WTC11 (cell line): ENCODE measurements around the gene SPTLC2. TPM values are rescaled to one million over a fixed set of nuclear protein-coding genes. Genes with fewer than 3 reads are reported as not detected.

Experiments used
- ATAC-seq: fragments of 200-7000 bp; cut with Tn5 transposase; 2 replicates; pipeline ENCODE4 v1.10.0; 2021; ENCODE audit warnings: mild to moderate bottlenecking, moderate library complexity
- CTCF ChIA-PET: fragments of 300-600 bp; sonication (Branson Sonifier 250); formaldehyde crosslinking; loops from one replicate; lab custom pipeline; 2021; ENCODE audit warnings: antibody characterized with exemption; lab: Charles Lee
- POLR2A ChIA-PET: fragments of 350-600 bp; sonication (Branson Sonifier 250); formaldehyde crosslinking; loops from one replicate; lab custom pipeline; 2021; ENCODE audit warnings: antibody characterized with exemption; lab: Charles Lee
- DNase-seq: peaks from one replicate; pipeline ENCODE4 v3.0.0; 2021; ENCODE audit warnings: low spot score
- H3K27ac Mint-ChIP-seq: 2 replicates; pipeline ENCODE4 v1.8.0; 2021; ENCODE audit warnings: mixed read lengths
- H3K27me3 Mint-ChIP-seq: 2 replicates; pipeline ENCODE4 v1.8.0; 2021; ENCODE audit warnings: low read depth, mild to moderate bottlenecking, moderate library complexity, mixed read lengths
- H3K36me3 Mint-ChIP-seq: 2 replicates; pipeline ENCODE4 v1.8.0; 2021; ENCODE audit warnings: mixed read lengths
- H3K4me1 Mint-ChIP-seq: 2 replicates; pipeline ENCODE4 v1.8.0; 2022; ENCODE audit warnings: mixed read lengths
- H3K4me3 Mint-ChIP-seq: 2 replicates; pipeline ENCODE4 v1.8.0; 2021; ENCODE audit warnings: mild to moderate bottlenecking, moderate library complexity, mixed read lengths
- H3K9me3 Mint-ChIP-seq: 2 replicates; pipeline ENCODE4 v1.8.0; 2021; ENCODE audit warnings: mixed read lengths
- CREM ChIP-seq: sonication (generic); formaldehyde crosslinking; IDR thresholded peaks from 2 replicates; pipeline ENCODE4 v1.8.1; 2022; ENCODE audit warnings: mild to moderate bottlenecking, missing genetic modification reagents, moderate library complexity
- CTCF ChIP-seq: fragments of 200-600 bp; IDR thresholded peaks from 2 replicates; pipeline ENCODE4 v1.8.0; 2022; ENCODE audit warnings: antibody characterized with exemption
- ESRRA ChIP-seq: sonication (generic); formaldehyde crosslinking; IDR thresholded peaks from 2 replicates; pipeline ENCODE4 v1.8.1; 2022; ENCODE audit warnings: mild to moderate bottlenecking, missing genetic modification reagents, borderline replicate concordance
- FOXJ3 ChIP-seq: sonication (generic); formaldehyde crosslinking; IDR thresholded peaks from 2 replicates; pipeline ENCODE4 v1.9.0; 2021; ENCODE audit warnings: missing genetic modification reagents, mild to moderate bottlenecking, borderline replicate concordance
- GRHL2 ChIP-seq: fragments of 250-450 bp; sonication (Bioruptor Pico); IDR thresholded peaks from 2 replicates; pipeline ENCODE4 v1.8.0; 2022; ENCODE audit warnings: mild to moderate bottlenecking, moderate library complexity; ENCODE audit not compliant: insufficient replicate concordance, severe bottlenecking
- HMGA2 ChIP-seq: fragments of 250-450 bp; sonication (Bioruptor Pico); IDR thresholded peaks from 2 replicates; pipeline ENCODE4 v1.4.0; 2021; ENCODE audit warnings: mild to moderate bottlenecking, moderate library complexity
- JAZF1 ChIP-seq: fragments of 250-450 bp; sonication (Bioruptor Pico); IDR thresholded peaks from 2 replicates; pipeline ENCODE4 v1.9.0; 2021; ENCODE audit warnings: moderate library complexity, mild to moderate bottlenecking, inconsistent platforms
- JUN ChIP-seq: sonication (generic); formaldehyde crosslinking; IDR thresholded peaks from 2 replicates; pipeline ENCODE4 v1.8.0; 2023; ENCODE audit warnings: mild to moderate bottlenecking, missing genetic modification reagents
- KAT7 ChIP-seq: sonication (generic); formaldehyde crosslinking; IDR thresholded peaks from 2 replicates; pipeline ENCODE4 v1.8.1; 2023; ENCODE audit warnings: missing genetic modification reagents, mild to moderate bottlenecking, borderline replicate concordance
- MLX ChIP-seq: sonication (generic); formaldehyde crosslinking; IDR thresholded peaks from 2 replicates; pipeline ENCODE4 v1.8.1; 2023; ENCODE audit warnings: mild to moderate bottlenecking, missing genetic modification reagents, moderate library complexity
- NFATC4 ChIP-seq: fragments of 250-450 bp; sonication (Bioruptor Pico); IDR thresholded peaks from 2 replicates; pipeline ENCODE4 v1.9.0; 2021; ENCODE audit warnings: mild to moderate bottlenecking
- STAT6 ChIP-seq: sonication (generic); formaldehyde crosslinking; conservative IDR thresholded peaks from 2 replicates; pipeline ENCODE4 v1.8.1; 2023; ENCODE audit warnings: mild to moderate bottlenecking, low read depth, missing genetic modification reagents, moderate library complexity
- TCF7 ChIP-seq: sonication (generic); formaldehyde crosslinking; IDR thresholded peaks from 2 replicates; pipeline ENCODE4 v1.8.0; 2022; ENCODE audit warnings: mild to moderate bottlenecking, low read depth, missing genetic modification reagents, moderate library complexity
- ZNF263 ChIP-seq: sonication (generic); formaldehyde crosslinking; IDR thresholded peaks from 2 replicates; pipeline ENCODE4 v1.8.1; 2022; ENCODE audit warnings: low read depth, mild to moderate bottlenecking, moderate library complexity, missing genetic modification reagents
- ZNF396 ChIP-seq: fragments of 250-450 bp; sonication (Bioruptor Pico); IDR thresholded peaks from 2 replicates; pipeline ENCODE4 v1.8.0; 2021; ENCODE audit warnings: mild to moderate bottlenecking, moderate library complexity, borderline replicate concordance
- ZNF512 ChIP-seq: sonication (generic); formaldehyde crosslinking; IDR thresholded peaks from 2 replicates; pipeline ENCODE4 v1.8.1; 2022; ENCODE audit warnings: missing genetic modification reagents, borderline replicate concordance
- total RNA-seq: library from RNA; stranded (reverse); gene quantifications from 3 replicates; pipeline ENCODE4 v1.2.3, GENCODE V29; 2021
- TF ChIP-seq, protein P1 (sequence below): fragments of 250-450 bp; sonication (Bioruptor Pico); IDR thresholded peaks from 2 replicates; pipeline ENCODE4 v1.9.0; 2021; ENCODE audit warnings: mild to moderate bottlenecking, borderline replicate concordance
- TF ChIP-seq, protein P2 (sequence below): sonication (generic); formaldehyde crosslinking; IDR thresholded peaks from 2 replicates; pipeline ENCODE4 v1.8.0; 2022; ENCODE audit warnings: mild to moderate bottlenecking, missing genetic modification reagents
- TF ChIP-seq, protein P3 (sequence below): sonication (generic); formaldehyde crosslinking; IDR thresholded peaks from 2 replicates; pipeline ENCODE4 v1.8.1; 2023; ENCODE audit warnings: mild to moderate bottlenecking, missing genetic modification reagents, borderline replicate concordance

The SPTLC2 gene
- total RNA-seq, 1 experiment from 2014 or later: 40.1 TPM

DNA sequence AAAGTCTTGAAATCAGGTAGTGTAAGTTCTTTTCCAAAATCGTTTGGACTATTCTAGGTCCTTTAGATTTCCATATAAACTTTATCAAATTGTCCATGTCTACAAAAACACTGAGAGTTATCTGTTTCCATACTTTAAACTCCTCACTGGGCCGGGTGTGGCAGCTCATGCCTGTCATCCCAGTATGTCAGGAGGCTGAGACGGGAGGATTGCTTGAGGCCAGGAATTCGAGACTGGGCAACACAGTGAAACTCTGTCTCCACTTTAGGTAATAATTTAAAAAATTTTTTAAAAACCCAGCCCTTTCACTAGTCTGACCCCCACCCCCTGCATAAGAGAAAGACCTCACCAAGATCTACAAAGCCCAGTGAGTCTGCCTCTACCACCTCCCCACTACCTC is 111.4 kb downstream of the SPTLC2 start:
- ATAC-seq (no peak), DNase-seq (no peak)
- Mint-ChIP-seq H3K4me1 (no peaks in the 10 kb centered on the region), H3K36me3 (peaks cover 6% of the 10 kb centered on the region; the same call in 1 of the 2 replicates), H3K27ac (no peak overlapping the region), H3K4me3 (no peak overlapping the region), H3K9me3 (peaks cover 13% of the 10 kb centered on the region), H3K27me3 (peaks cover 15% of the 10 kb centered on the region)
- TF ChIP-seq, protein P1, sequence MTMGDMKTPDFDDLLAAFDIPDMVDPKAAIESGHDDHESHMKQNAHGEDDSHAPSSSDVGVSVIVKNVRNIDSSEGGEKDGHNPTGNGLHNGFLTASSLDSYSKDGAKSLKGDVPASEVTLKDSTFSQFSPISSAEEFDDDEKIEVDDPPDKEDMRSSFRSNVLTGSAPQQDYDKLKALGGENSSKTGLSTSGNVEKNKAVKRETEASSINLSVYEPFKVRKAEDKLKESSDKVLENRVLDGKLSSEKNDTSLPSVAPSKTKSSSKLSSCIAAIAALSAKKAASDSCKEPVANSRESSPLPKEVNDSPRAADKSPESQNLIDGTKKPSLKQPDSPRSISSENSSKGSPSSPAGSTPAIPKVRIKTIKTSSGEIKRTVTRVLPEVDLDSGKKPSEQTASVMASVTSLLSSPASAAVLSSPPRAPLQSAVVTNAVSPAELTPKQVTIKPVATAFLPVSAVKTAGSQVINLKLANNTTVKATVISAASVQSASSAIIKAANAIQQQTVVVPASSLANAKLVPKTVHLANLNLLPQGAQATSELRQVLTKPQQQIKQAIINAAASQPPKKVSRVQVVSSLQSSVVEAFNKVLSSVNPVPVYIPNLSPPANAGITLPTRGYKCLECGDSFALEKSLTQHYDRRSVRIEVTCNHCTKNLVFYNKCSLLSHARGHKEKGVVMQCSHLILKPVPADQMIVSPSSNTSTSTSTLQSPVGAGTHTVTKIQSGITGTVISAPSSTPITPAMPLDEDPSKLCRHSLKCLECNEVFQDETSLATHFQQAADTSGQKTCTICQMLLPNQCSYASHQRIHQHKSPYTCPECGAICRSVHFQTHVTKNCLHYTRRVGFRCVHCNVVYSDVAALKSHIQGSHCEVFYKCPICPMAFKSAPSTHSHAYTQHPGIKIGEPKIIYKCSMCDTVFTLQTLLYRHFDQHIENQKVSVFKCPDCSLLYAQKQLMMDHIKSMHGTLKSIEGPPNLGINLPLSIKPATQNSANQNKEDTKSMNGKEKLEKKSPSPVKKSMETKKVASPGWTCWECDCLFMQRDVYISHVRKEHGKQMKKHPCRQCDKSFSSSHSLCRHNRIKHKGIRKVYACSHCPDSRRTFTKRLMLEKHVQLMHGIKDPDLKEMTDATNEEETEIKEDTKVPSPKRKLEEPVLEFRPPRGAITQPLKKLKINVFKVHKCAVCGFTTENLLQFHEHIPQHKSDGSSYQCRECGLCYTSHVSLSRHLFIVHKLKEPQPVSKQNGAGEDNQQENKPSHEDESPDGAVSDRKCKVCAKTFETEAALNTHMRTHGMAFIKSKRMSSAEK (CRISPR knock-in tag): no peak
- no peak for TF ChIP-seq MLX (CRISPR knock-in tag)
- TF ChIP-seq ZNF263 (CRISPR knock-in tag): no peak
- TF ChIP-seq ESRRA: no peak
- TF ChIP-seq, protein P2, sequence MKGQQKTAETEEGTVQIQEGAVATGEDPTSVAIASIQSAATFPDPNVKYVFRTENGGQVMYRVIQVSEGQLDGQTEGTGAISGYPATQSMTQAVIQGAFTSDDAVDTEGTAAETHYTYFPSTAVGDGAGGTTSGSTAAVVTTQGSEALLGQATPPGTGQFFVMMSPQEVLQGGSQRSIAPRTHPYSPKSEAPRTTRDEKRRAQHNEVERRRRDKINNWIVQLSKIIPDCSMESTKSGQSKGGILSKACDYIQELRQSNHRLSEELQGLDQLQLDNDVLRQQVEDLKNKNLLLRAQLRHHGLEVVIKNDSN: no peak
- TF ChIP-seq, protein P3, sequence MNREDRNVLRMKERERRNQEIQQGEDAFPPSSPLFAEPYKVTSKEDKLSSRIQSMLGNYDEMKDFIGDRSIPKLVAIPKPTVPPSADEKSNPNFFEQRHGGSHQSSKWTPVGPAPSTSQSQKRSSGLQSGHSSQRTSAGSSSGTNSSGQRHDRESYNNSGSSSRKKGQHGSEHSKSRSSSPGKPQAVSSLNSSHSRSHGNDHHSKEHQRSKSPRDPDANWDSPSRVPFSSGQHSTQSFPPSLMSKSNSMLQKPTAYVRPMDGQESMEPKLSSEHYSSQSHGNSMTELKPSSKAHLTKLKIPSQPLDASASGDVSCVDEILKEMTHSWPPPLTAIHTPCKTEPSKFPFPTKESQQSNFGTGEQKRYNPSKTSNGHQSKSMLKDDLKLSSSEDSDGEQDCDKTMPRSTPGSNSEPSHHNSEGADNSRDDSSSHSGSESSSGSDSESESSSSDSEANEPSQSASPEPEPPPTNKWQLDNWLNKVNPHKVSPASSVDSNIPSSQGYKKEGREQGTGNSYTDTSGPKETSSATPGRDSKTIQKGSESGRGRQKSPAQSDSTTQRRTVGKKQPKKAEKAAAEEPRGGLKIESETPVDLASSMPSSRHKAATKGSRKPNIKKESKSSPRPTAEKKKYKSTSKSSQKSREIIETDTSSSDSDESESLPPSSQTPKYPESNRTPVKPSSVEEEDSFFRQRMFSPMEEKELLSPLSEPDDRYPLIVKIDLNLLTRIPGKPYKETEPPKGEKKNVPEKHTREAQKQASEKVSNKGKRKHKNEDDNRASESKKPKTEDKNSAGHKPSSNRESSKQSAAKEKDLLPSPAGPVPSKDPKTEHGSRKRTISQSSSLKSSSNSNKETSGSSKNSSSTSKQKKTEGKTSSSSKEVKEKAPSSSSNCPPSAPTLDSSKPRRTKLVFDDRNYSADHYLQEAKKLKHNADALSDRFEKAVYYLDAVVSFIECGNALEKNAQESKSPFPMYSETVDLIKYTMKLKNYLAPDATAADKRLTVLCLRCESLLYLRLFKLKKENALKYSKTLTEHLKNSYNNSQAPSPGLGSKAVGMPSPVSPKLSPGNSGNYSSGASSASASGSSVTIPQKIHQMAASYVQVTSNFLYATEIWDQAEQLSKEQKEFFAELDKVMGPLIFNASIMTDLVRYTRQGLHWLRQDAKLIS (CRISPR knock-in tag): no peak
- TF ChIP-seq JUN: no peak
- TF ChIP-seq KAT7 (CRISPR knock-in tag): no peak
- no peak for TF ChIP-seq ZNF512
- ChIA-PET POLR2A (no interaction called here), CTCF (interaction anchor here (0.6 kb wide), 1 partner anchor 181 kb away, joined by 4 read pairs; no protein-coding TSS in a partner anchor)

DNA sequence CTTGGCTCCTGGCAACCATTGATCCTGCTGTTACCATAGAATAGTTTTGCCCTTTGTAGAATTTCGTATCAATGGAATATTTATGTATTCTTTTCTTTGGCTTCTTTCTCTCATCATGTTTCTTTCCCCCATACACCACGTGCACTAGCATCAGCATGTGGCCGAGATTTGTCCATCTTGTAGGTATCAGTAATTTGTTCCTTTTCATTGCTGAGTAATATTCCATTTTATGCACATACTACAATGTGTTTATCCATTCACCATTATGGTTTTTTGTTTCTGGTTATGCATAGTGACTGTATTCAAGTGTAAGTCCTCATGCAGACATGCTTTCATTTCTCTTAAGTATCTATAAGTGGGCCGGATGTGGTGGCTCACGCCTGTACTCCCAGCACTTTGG is 113.3 kb downstream of the SPTLC2 start:
- H3K36me3 Mint-ChIP-seq: peaks cover 6% of the 10 kb centered on the region; the same call in 1 of the 2 replicates
- H3K4me3 Mint-ChIP-seq: no peak overlapping the region
- no peak overlapping the region for H3K27ac Mint-ChIP-seq
- CTCF ChIA-PET: no interaction called here
- ATAC-seq: no peak
- peaks cover 13% of the 10 kb centered on the region for H3K9me3 Mint-ChIP-seq
- H3K4me1 Mint-ChIP-seq: 0 out of 2 replicates have a peak, but pooled peaks cover 4% of the 10 kb centered on the region
- POLR2A ChIA-PET: no interaction called here
- DNase-seq: no peak
- peaks cover 29% of the 10 kb centered on the region for H3K27me3 Mint-ChIP-seq
- TF ChIP-seq CREM (no peak), JAZF1 (CRISPR knock-in tag) (no peak), STAT6 (CRISPR knock-in tag) (no peak), TCF7 (CRISPR knock-in tag) (no peak), NFATC4 (CRISPR knock-in tag) (no peak), HMGA2 (CRISPR knock-in tag) (no peak), GRHL2 (CRISPR knock-in tag) (no peak), FOXJ3 (CRISPR knock-in tag) (no peak), ZNF396 (CRISPR knock-in tag) (no peak), CTCF (no peak)
